Stimulated activated CD4-positive, alpha-beta T cell treated with anti-CD3 and anti-CD28 coated beads, TNF-alpha, amount 100 ng/mL, for 48 hours (primary cell): ENCODE data around the gene PRKAG2.

Experiments used
- DNase-seq, 3 donors: peaks; one replicate each; pipeline ENCODE4 v3.0.0-alpha.2; 2020; ENCODE audit warnings: low read depth in 3 of 3

PRKAG2 gene

GRCh38 chr7:151900986-151901621, 24.2 kb upstream of the PRKAG2 start:
- DNase-seq, result no peak

GRCh38 chr7:151900591-151900985, 23.7 kb upstream of the PRKAG2 start:
- no peak for DNase-seq

GRCh38 chr7:151899513-151900360, 22.8 kb upstream of the PRKAG2 start:
- DNase-seq, result no peak

GRCh38 chr7:151897951-151898686, 21.2 kb upstream of the PRKAG2 start:
- no peak for DNase-seq

- no peak for DNase-seq
Observed at GRCh38 chr7:151897161-151897731, 20.3 kb upstream of the PRKAG2 start.

GRCh38 chr7:151896486-151896885, 19.6 kb upstream of the PRKAG2 start:
- DNase-seq, result no peak

GRCh38 chr7:151896086-151896485, 19.2 kb upstream of the PRKAG2 start:
- DNase-seq, result no peak

GRCh38 chr7:151895631-151896031, 18.7 kb upstream of the PRKAG2 start:
- DNase-seq, result no peak

- DNase-seq, result no peak
Observed at GRCh38 chr7:151895008-151895630, 18.2 kb upstream of the PRKAG2 start.

- DNase-seq, result no peak
Observed at GRCh38 chr7:151894111-151895007, 17.4 kb upstream of the PRKAG2 start.

GRCh38 chr7:151893405-151893923, 16.5 kb upstream of the PRKAG2 start:
- no peak for DNase-seq

- no peak for DNase-seq
Observed at GRCh38 chr7:151891753-151892152, 14.8 kb upstream of the PRKAG2 start.

- DNase-seq, result no peak
Observed at GRCh38 chr7:151891182-151891581, 14.3 kb upstream of the PRKAG2 start.

GRCh38 chr7:151890355-151891004, 13.6 kb upstream of the PRKAG2 start:
- DNase-seq, result no peak

GRCh38 chr7:151889406-151890354, 12.8 kb upstream of the PRKAG2 start:
- DNase-seq, result no peak

GRCh38 chr7:151888079-151889067, 11.5 kb upstream of the PRKAG2 start:
- no peak for DNase-seq

GRCh38 chr7:151886783-151887182, 9.9 kb upstream of the PRKAG2 start:
- DNase-seq, result no peak

GRCh38 chr7:151885202-151885580, 8.3 kb upstream of the PRKAG2 start:
- no peak for DNase-seq
